ENCODE results near the gene NHSL2. TPM values are rescaled to one million over a fixed set of nuclear protein-coding genes. Genes with fewer than 3 reads are reported as not detected.
A peak's percentile ranks its signal among the peaks of the same experiment; 100 is the strongest.

NHSL2 gene
- total RNA-seq, 4 donors from 2014 or later = 1.9 to 8.8 (median 2.4) TPM

DNA sequence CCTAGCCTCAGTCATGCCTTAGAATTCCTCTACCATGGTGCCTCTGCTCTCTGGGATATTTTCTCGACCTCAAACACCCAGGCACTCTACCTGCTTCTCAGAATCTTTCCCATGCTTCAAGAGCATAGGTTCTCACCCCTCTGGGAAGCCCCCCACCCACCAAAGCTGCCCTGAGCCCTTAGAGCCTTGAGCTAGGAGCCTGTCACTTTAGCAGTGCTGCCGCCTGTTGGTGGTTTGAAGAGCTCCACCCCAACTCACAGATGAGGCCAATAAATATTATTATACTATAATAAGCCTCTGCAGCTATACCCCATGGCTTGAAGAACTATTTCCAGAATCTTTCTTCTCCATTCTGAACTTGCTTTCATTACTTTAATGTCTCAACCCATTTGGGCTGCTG, 111.3 kb downstream of the NHSL2 start:
- WGBS, 2 donors = 32 to 62% methylated on average over 2 of the region's 2 CpGs
- intact Hi-C loops (cut with DNase I; ENCODE audit: low total_unique reads) = loop anchor here (10.0 kb wide), 1 partner anchor 103 kb away; no protein-coding TSS in a partner anchor
- DNase-seq (ENCODE audit: low spot score in 2 of 2) = peak in 1 of 2 donors; percentile 48
- H3K4me3 ChIP-seq (ENCODE audit: low read depth, poor library complexity, severe bottlenecking) = no peak overlapping the region
- TF ChIP-seq POLR2A (IDR thresholded peaks at IDR 0.05) = no peak
- TF ChIP-seq, protein P1, sequence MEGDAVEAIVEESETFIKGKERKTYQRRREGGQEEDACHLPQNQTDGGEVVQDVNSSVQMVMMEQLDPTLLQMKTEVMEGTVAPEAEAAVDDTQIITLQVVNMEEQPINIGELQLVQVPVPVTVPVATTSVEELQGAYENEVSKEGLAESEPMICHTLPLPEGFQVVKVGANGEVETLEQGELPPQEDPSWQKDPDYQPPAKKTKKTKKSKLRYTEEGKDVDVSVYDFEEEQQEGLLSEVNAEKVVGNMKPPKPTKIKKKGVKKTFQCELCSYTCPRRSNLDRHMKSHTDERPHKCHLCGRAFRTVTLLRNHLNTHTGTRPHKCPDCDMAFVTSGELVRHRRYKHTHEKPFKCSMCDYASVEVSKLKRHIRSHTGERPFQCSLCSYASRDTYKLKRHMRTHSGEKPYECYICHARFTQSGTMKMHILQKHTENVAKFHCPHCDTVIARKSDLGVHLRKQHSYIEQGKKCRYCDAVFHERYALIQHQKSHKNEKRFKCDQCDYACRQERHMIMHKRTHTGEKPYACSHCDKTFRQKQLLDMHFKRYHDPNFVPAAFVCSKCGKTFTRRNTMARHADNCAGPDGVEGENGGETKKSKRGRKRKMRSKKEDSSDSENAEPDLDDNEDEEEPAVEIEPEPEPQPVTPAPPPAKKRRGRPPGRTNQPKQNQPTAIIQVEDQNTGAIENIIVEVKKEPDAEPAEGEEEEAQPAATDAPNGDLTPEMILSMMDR (IDR thresholded peaks at IDR 0.05) = no peak

DNA sequence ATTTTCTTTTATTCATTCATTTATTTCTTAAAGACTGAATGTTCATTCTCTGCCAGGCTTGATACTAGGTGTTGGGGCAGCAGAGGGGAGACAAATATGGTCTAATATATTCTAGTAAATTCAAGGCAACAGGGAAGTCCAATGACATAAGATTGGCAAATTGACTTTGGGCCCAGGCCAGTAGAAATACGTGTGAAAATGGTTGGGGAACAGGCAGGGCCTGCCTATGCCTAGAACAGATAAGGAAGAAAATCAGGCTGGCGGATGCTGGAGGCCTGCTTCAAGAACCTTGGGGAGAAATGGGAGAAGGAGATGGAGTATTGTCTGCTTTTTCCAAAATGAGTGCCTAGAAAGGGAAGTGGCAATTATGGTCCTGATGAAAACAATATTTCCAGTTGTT, 112.4 kb downstream of the NHSL2 start:
- intact Hi-C loops (cut with DNase I; ENCODE audit: low total_unique reads) = loop anchor here (10.0 kb wide), 1 partner anchor 102 kb away; no protein-coding TSS in a partner anchor
- DNase-seq (ENCODE audit: low spot score in 2 of 2) = peak in 1 of 2 donors; percentile 28
- WGBS, 2 donors = 58 to 79% methylated on average over 2 of the region's 2 CpGs
- no peak overlapping the region for H3K4me3 ChIP-seq (ENCODE audit: low read depth, poor library complexity, severe bottlenecking)
- no peak for TF ChIP-seq POLR2A (IDR thresholded peaks at IDR 0.05)
- TF ChIP-seq, protein P1 (IDR thresholded peaks at IDR 0.05) = no peak

DNA sequence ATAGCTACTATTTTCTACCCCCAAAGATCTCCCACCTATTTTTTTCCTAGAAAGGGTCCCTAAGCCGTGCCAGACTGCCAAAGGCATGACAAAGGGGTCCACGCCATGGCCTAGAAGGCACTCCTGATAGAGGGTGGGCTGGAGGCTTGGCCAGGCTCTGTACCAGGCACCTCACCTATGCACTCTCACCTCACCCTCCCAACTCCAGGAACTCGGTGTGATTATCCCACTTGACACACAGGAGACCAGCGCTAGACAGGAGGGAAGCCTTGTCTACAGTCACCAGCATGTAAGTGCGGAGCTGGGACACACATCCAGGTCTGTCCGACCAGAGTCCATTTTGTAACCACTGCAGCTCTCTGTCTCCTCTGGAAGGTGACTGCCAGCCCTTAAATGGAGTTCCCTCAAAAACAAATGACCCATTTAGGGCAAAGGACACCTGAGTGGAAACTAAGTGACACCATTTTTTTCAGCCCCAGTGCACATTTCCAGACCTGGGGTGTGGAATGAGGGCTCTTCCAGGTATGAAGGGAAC, 114.7 kb downstream of the NHSL2 start:
- WGBS, 2 donors = 79 to 97% methylated on average over 3 to 6 of the region's 6 CpGs
- H3K4me3 ChIP-seq (ENCODE audit: low read depth, poor library complexity, severe bottlenecking) = no peak overlapping the region
- TF ChIP-seq, protein P1 (IDR thresholded peaks at IDR 0.05) = no peak
- TF ChIP-seq POLR2A (IDR thresholded peaks at IDR 0.05) = no peak
- intact Hi-C loops (cut with DNase I; ENCODE audit: low total_unique reads) = loop anchor here (10.0 kb wide), 1 partner anchor 99 kb away; no protein-coding TSS in a partner anchor
- DNase-seq (ENCODE audit: low spot score in 2 of 2) = peak in 1 of 2 donors; percentile 29

DNA sequence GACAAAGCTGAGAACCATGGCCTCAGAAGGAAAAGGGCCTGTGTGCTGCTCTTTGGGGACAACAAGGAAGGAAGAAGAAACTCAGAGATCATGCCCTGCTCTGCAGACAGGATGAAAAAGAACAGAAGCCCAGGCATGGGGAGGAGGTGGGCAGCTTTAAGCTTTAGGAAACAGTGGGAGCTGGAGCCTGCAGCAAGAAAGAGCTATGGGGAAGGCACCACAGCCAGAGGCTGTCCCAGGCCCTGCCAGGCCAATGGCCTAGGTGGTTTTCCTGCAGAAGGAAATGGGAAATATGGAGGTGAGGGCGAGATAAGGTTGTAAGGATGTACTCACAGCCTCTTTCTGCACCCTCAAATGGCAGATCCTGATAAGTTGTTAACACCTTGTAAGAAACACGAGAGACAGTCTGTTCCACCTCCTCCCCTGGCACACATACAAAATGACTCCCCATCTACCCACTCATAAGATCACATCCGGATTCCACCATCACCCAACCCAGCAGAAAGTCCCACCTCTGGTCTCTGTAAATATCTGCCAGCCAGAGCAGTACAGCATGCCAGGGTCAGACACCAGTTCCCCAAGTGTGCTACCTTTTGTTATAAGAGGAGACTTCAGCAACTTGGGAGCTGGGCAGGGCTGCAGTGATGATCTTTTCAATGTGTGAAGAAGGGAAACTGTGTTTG, 115.8 kb downstream of the NHSL2 start:
- intact Hi-C loops (cut with DNase I; ENCODE audit: low total_unique reads) = loop anchor here (10.0 kb wide), 1 partner anchor 98 kb away; no protein-coding TSS in a partner anchor
- no peak for TF ChIP-seq POLR2A (IDR thresholded peaks at IDR 0.05)
- TF ChIP-seq, protein P1 (IDR thresholded peaks at IDR 0.05) = no peak
- DNase-seq (ENCODE audit: low spot score in 2 of 2) = peak in 1 of 2 donors; percentile 42
- H3K4me3 ChIP-seq (ENCODE audit: low read depth, poor library complexity, severe bottlenecking) = no peak overlapping the region
- WGBS, 2 donors = 48 to 65% methylated on average over 3 of the region's 3 CpGs

DNA sequence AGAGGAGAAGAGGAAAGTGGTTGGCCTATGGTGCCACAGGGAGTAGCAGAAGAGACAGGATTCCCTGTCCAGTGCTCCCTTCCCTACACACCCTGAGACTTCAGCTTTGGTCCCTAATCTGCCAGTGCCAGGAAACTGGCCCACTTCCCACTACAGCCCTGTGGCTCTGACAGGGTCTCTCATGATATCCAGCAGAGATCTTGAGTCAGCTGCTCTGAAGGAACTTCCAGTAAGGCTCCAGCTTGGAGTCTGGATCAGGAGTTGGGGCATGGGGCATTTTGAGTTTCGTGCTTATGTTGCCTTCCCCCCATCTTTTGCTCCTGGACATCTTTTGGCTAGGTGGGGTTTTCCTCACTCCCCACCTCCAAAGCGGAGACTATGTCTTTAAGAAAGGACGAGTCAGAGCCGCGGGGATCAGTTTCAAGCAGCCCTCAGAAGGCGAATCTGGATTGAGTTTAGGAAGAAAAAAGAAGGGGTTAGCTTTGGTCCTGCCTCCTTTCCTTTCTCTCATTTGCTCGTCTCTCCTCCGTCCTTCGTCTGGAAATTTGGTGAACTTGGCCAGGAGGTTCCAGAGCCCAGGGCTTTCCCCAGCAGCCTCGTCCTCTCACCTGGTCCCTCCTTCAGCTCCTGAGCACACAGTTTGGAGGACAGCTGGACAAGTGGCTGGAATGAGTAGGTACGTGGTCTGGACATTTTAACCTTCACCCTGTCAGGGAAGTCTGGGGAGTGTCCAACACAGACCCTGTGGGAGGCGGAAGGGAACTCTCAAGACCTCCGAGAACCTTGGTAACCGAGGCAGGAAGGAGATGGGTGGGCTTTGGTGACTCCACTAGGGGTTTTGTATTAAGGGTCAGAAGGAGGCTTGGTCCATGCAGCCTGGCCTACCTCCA, 116.6 kb downstream of the NHSL2 start:
- no peak overlapping the region for H3K4me3 ChIP-seq (ENCODE audit: low read depth, poor library complexity, severe bottlenecking)
- intact Hi-C loops (cut with DNase I; ENCODE audit: low total_unique reads) = loop anchor here (10.0 kb wide), 1 partner anchor 98 kb away; no protein-coding TSS in a partner anchor
- TF ChIP-seq, protein P1 (IDR thresholded peaks at IDR 0.05) = no peak
- TF ChIP-seq POLR2A (IDR thresholded peaks at IDR 0.05) = no peak

More for the DNA sequence above, 116.6 kb downstream of the NHSL2 start:
- 70 to 71% methylated on average over 14 of the region's 14 CpGs for WGBS, 2 donors
- peak in 1 of 2 donors; percentile 45 for DNase-seq (ENCODE audit: low spot score in 2 of 2)

All from lower leg skin (tissue), 4 donors.